ENCODE measurements around the gene TBC1D9. TPM values are rescaled to one million over a fixed set of nuclear protein-coding genes. Genes with fewer than 3 reads are reported as not detected.

Gene TBC1D9
- total and polyA plus RNA-seq, 2 of the 13 experiments (the other 11 are each of a cell fraction or from before 2014, with no cell fraction given): 11.9 to 12.2 TPM

GRCh38 chr4:140635606-140636005 is 120.6 kb downstream of the TBC1D9 start (continued):
- no peak for TF ChIP-seq E2F1 (CRISPR knock-in tag; IDR thresholded peaks at IDR 0.05)
- no peak for TF ChIP-seq MLXIP (CRISPR knock-in tag; IDR thresholded peaks at IDR 0.05; ENCODE audit: borderline replicate concordance)
- TF ChIP-seq ZNF761 (CRISPR knock-in tag; conservative IDR thresholded peaks at IDR 0.05): no peak
- TF ChIP-seq TEAD2 (CRISPR knock-in tag; IDR thresholded peaks at IDR 0.05): no peak
- TF ChIP-seq ZNF329 (CRISPR knock-in tag; IDR thresholded peaks at IDR 0.05; ENCODE audit: low read depth): no peak
- TF ChIP-seq ZFX (CRISPR knock-in tag; IDR thresholded peaks at IDR 0.05; ENCODE audit: low read depth): peak; percentile 44; the same call in 1 of the 2 replicates
- TF ChIP-seq MTA1 (CRISPR knock-in tag; IDR thresholded peaks at IDR 0.05; ENCODE audit: borderline replicate concordance): peak; percentile 69; the same call in 1 of the 2 replicates
- no peak for TF ChIP-seq ZNF12 (CRISPR knock-in tag; IDR thresholded peaks at IDR 0.05)
- TF ChIP-seq HDAC1 (CRISPR knock-in tag; IDR thresholded peaks at IDR 0.05): peak; percentile 53; the same call in 1 of the 2 replicates
- TF ChIP-seq MYC (CRISPR knock-in tag; IDR thresholded peaks at IDR 0.05; ENCODE audit: borderline replicate concordance): no peak
- TF ChIP-seq ZNF34 (CRISPR knock-in tag; IDR thresholded peaks at IDR 0.05; ENCODE audit: borderline replicate concordance): no peak
- TF ChIP-seq EEA1 (CRISPR knock-in tag; IDR thresholded peaks at IDR 0.05; ENCODE audit: borderline replicate concordance): no peak
- TF ChIP-seq GPN1 (CRISPR knock-in tag; IDR thresholded peaks at IDR 0.05; ENCODE audit: borderline replicate concordance): no peak
- no peak for TF ChIP-seq ZNF703 (CRISPR knock-in tag; IDR thresholded peaks at IDR 0.05; ENCODE audit: borderline replicate concordance)
- TF ChIP-seq ZFY (CRISPR knock-in tag; IDR thresholded peaks at IDR 0.05): no peak
- TF ChIP-seq BCL6 (CRISPR knock-in tag; IDR thresholded peaks at IDR 0.05): peak; percentile 66
- no peak for TF ChIP-seq NCOR1 (IDR thresholded peaks at IDR 0.05; ENCODE audit: borderline replicate concordance, low read length)
- TF ChIP-seq ZGPAT (CRISPR knock-in tag; IDR thresholded peaks at IDR 0.05): peak; percentile 37; the same call in 1 of the 2 replicates
- TF ChIP-seq ZNF468 (CRISPR knock-in tag; IDR thresholded peaks at IDR 0.05): no peak
- TF ChIP-seq SAP130 (CRISPR knock-in tag; IDR thresholded peaks at IDR 0.05; ENCODE audit: low read depth): peak; percentile 60
- no peak for TF ChIP-seq ZSCAN21 (CRISPR knock-in tag; IDR thresholded peaks at IDR 0.05; ENCODE audit: borderline replicate concordance)
- TF ChIP-seq CENPT (CRISPR knock-in tag; IDR thresholded peaks at IDR 0.05; ENCODE audit: low read depth): no peak
- TF ChIP-seq PRPF4 (IDR thresholded peaks at IDR 0.05; ENCODE audit: low read depth, low read length, poor library complexity, severe bottlenecking): no peak
- no peak for TF ChIP-seq ZZZ3 (CRISPR knock-in tag; IDR thresholded peaks at IDR 0.05; ENCODE audit: borderline replicate concordance)
- no peak for TF ChIP-seq TCF7L2 (IDR thresholded peaks at IDR 0.05; ENCODE audit: low read depth, low read length)
- TF ChIP-seq NFE2L2 (IDR thresholded peaks at IDR 0.05; ENCODE audit: low read length): no peak
- TF ChIP-seq ZNF441 (CRISPR knock-in tag; IDR thresholded peaks at IDR 0.05; ENCODE audit: borderline replicate concordance): peak; percentile 49; the same call in 1 of the 2 replicates
- TF ChIP-seq YEATS2 (CRISPR knock-in tag; IDR thresholded peaks at IDR 0.05; ENCODE audit: borderline replicate concordance): no peak

All from HepG2 (cell line).